Activated naive CD4-positive, alpha-beta T cell treated with anti-CD3 and anti-CD28 coated beads, Interleukin-2, amount 50 U/mL, for 16 hours (primary cell): ENCODE results near the gene SLC6A6.

ENCODE experiments used
- DNase-seq: peaks from one replicate; pipeline ENCODE4 v3.0.0-alpha.2; 2020

The SLC6A6 gene

DNA sequence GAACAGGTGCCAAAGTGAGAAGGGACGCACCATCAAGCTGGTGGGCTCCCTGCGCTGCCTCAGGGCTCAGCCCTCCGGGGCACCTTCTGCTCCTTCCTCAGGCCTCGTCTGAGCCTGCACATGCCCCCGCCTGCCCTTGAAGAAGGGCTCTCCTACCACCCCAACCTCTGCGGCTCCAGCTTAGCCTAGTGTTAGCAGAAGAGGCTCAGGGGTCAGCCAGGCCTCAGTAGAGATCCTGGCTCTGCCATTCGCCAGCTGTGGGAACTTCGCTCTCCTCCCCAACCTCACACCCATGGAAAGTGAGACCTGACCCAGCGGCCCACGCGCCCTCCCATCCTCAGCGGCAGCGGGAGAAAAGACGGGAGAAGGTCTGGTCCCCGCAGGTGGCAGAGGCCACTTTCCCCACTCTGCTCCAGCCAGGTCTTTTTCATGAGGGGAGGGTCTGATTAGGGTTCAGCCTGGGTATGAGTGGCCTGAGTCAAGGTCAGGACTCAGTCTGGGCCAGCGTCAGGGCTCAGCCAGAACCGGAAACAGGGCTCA, 129.5 kb downstream of the SLC6A6 start:
- DNase-seq = no peak

GRCh38 chr3:14532691-14533456, 130.5 kb downstream of the SLC6A6 start:
- DNase-seq = no peak

DNA sequence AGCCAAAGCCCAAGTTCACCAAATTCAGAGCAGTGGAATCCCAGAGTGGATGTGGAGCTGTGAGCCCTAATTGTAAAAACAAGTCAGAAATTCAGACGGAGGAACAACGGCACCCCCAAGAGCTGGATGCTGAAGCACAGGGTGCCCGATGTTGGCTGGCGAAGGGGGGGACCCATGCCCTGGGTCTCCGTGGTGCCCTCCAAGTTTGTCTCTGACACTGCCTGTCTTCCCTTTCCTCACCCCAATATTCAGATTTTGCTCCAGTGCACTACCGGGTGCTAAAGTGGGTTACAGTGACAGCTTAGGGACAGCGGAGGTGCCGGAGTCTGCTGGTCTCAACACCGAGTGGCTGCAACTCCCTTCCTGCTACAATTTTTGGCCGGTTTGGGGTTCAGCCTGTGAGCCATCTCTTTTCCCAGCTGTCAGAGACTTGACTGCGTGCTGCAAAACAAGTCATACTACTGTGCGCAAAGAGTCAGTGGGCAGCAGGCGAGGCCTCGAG, 131.1 kb downstream of the SLC6A6 start:
- no peak for DNase-seq

GRCh38 chr3:14534516-14535191, 132.2 kb downstream of the SLC6A6 start:
- no peak for DNase-seq

DNA sequence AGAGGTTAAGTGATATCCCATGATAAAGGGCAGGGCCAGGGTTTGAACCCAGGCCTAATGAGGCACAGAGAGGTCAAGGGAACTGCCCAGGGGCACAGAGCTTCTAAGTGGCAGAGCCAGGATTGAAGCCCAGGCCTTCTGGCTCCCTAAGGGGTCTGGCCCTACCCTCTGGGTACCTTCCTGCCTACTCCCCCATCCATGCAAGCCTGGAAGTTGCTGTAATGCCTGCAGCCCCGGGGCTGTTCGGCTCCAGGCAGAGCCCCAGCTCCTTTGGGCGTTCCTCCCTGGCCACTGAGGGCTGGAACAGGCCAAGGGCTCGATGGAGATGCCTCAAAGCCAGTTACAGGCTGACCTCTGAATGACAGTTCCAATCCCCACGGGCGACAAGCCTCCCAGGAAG, 133.2 kb downstream of the SLC6A6 start:
- DNase-seq = no peak

DNA sequence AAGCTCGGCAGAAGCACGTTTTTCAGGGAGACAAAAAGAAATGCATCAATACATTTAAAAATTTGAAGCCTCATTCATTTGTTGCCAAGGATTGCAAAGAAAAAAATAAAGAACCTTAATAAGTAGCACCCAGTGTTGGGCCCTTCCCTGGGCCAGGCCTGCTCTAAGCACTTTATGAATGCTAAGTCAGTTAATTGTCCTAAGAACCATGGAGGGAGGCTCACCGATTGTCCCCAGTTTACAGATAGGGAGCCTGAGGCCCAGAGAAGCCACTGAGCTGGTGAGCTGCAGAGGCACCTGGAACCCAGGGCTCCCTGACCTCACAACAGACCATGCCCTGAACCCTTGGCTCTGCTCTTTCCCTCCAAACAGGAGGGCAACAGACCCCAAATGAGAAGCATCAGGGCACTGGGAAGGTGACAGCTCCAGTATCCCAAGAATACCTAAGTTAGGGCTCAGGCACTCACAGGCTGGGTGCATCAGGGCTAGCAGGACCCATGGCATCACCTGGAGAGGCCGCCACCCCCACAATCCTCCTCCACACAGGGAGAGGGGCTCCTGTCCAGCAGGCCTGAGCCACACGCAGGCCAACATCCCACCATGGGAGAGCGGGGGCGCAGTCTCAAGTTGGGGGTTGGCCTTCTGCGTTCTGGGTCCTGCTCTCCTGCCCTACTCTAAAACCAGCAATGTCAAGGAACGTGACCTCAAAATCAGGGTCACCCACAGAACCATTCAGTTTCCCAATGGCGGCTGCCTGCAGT, 133.8 kb downstream of the SLC6A6 start:
- DNase-seq = no peak

DNA sequence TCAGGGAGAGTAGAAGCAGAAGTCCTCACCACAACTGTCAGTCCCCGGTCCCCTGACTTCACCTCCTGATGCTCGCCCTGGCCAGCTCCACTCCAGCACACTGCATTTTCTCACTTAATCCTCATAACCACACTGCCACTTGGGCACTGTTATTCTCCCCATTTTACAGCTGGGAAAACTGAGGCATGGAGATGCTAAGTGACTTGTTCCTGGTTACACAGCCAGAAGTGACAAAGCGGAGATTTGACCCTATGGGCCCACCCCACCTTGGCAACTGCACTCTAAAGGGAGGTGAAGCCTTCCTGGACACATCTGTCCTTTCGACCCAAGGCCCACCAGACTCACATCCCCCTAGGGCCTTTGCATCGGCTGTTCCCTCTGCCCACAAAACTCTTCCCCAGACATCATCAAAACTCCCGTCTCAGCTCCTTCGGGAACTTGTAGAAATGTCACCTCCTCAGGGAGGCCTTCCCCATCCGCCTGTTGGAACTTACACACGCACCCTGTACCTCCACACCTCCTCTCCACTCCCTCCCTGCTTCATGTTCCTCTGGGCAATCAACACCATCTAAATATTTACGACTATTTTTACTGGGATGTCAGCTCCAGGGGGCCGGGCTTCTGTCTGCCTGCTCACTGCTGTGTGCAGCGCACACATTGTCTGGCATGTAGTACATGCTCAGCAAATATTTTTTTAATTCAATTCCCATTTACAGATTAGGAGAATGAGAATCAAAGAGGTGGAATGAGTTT, 134.6 kb downstream of the SLC6A6 start:
- DNase-seq = no peak

DNA sequence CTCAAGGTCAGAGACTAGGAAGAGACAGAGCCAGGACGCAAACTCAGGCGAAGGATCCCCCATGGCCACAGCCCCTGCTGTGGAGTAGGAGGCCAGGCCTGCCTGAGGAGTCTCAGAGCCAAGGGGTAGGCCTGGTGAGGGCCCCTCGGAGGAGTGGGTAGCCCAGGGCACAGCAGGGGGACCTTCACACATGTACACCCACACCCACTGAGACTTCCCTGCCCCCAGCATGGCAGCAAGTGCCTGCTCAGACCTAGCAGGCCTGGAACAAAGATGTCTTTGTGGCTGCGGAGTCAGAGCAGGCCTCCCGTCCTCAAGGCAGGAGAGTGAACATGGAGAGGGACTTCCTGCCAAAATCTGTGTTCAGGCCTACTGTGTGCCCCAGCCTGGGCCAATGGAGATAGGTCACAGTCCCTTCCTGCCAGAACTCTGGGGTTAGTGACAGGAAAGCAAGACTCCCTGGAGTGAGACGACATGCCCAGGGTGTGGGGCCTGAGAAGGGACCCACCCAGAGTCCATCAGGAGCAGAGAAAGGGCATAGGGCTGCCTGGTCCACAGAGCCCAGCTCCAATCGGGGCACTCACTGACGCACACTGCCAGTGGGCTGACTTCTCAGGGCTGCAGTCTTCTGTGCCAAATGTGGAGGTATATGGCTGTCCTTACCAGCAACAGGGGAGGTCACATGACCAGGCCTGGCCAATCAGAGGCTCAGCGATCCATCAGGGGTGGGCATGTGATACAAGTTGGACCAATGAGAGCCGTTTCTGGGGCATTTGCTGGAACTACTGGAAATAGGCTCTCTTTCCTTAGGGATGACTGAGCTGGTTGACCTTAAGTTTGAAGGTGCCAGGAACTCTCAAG, 135.4 kb downstream of the SLC6A6 start:
- no peak for DNase-seq

DNA sequence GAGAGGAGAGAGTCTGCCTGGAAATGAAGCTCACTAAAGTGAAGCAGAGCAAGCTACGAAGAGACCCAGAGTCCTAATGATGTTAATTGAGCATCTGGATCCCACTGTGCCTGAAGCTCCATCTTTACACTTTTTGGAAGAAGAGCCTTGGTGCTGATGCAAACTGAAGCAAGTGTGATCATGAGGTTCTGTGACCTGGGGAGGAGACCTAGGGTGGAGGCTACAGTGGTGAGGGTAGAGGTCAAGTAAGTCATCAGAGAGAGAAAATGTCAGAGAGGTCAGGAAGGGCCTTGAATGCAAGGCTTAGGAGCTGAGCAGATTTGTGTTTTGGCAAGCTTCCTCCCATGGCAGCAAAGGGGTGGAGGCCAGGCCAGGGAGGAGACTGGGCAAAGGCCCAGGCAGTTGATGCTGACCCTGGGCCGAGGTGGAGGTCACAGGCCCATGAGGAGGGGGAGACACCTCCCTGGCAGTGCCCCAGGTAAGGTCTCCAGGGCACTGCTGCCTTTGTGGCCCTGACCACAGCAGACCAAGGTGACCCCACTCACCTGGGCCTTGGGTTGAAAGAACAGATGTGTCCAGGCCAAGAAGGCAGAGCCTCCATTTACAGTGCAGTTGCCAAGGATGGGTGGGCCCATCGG, 136.2 kb downstream of the SLC6A6 start:
- DNase-seq = no peak
